Left cardiac atrium (tissue), 4 donors: ENCODE measurements around the gene SAMD1. TPM values are rescaled to one million over a fixed set of nuclear protein-coding genes. Genes with fewer than 3 reads are reported as not detected.
A peak's percentile ranks its signal among the peaks of the same experiment; 100 is the strongest.

Experiments used
- ATAC-seq, 2 donors: fragments of 200-7000 bp; cut with Tn5 transposase; one replicate each; pipeline ENCODE4 v1.9.1; 2020; ENCODE audit warnings: mild to moderate bottlenecking in 2 of 2, moderate library complexity in 2 of 2
- DNase-seq: peaks from one replicate; pipeline ENCODE4 v3.0.0-alpha.2; 2020
- intact Hi-C, 2 donors: fragments of 100-400 bp; cut with DNase I; formaldehyde crosslinking; loops; one replicate each; pipeline versions ENCODE4 v1.14.1 to v1.15.1; 2022 to 2023
- long read RNA-seq: library from polyadenylated mRNA; unstranded; transcript quantifications from one replicate; pipeline ENCODE4 v2.0.0, GENCODE V29; 2021
- total RNA-seq, 2 donors: library from RNA; stranded (reverse); fragmentation: NEBNext Ultra II Directional; extraction: Animal tissue kit (Norgen Biotek cat#: 25700); gene quantifications; one replicate each; pipeline ENCODE4 v1.2.1, GENCODE V29; 2021
- donor health status: DM: no; HTN: yes; CAD: no.
- donor health status: DM: no; HTN: yes; CAD: no; lungs with severe emphysema.
- donor health status: DM: yes; HTN: yes; CAD: no.
- donor health status: Dilated cardiomyopathy.

Gene SAMD1
- total RNA-seq: 10 to 100 TPM; 33.4 to 39.1 TPM
- long read RNA-seq, partial matches to known transcripts: 0 of 1 reads
- long read RNA-seq, other reads (novel, unspliced or antisense): 1 of 1 reads

DNA sequence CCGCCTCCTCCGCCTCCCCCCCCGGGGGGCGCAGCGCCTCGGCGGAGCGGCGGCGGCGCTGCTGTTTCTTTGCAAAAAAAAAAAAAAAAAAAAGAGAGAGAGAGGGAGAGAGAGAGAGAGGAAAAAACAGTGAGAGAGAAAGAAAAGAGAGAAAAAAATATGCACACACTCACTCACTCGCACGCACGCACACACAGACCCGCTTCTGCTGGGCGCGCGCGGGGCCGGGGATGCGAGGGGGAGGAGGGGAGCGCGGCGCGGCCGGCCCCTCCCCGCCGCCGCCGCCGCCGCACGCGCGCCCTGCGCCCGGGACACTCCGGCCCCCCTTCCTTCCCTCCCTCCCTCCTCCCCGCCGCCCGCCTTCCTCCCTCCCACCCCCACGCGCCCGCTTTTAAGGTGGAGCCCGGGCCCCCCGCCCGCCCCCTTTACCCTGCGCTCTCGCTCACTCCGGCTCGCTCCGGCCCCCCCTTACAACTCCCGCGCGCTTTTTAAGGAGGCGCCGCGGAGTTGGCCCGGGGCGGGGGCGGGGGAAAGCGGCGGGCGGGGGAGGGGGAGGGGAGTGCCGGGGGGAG, at the start of gene SAMD1:
Gene SAMD1, minus strand, starts transcription at position 243 of the 572 bp plus-strand sequence.
- DNase-seq (peak; percentile 95), ATAC-seq (peak; percentile 71 to 85)
- intact Hi-C loops: no loop called here

- intact Hi-C loops: loop anchor here in 1 of 2 donors (5.0 to 10.0 kb wide), 2 partner anchors 63 to 65 kb away; partner anchors contain the start of gene ADGRL1
- DNase-seq (no peak), ATAC-seq (no peak)
Measured at GRCh38 chr19:14139944-14140343, 49.4 kb upstream of the SAMD1 start.

DNA sequence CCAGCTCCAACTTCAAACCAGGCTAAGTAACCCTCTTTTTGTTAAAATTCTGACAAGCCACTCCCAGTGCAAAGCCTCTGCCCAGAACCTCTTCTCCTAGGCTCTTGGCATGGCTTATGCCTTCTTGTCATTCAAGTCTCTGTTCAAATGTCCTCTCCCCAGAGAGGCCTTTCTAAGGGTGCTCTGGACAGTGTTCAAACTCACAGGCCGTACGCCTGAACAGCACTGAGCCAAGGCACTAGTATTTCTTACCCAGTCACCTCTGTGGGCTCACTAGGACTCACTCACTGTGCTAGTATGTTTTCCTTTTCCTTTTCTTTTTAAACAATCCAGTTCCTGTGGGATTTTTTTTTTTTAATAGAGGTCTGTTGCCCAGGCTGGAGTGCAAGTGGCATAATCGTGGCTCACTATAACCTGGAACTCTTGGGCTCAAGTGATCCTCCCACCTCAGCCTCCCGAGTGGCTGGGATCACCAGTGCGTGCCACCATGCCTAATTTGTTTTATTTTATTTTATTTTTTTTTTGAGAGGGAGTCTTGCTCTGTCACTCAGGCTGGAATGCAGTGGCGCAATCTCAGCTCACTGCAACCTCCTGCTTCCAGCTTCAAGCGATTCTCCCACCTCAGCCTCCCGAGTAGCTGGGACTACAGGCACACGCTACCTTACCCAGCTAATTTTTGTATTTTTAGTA, 48.2 kb upstream of the SAMD1 start:
- intact Hi-C loops: loop anchor here in 1 of 2 donors (5.0 kb wide), 1 partner anchor 61 kb away; no protein-coding TSS in a partner anchor
- DNase-seq (no peak), ATAC-seq (no peak)

DNA sequence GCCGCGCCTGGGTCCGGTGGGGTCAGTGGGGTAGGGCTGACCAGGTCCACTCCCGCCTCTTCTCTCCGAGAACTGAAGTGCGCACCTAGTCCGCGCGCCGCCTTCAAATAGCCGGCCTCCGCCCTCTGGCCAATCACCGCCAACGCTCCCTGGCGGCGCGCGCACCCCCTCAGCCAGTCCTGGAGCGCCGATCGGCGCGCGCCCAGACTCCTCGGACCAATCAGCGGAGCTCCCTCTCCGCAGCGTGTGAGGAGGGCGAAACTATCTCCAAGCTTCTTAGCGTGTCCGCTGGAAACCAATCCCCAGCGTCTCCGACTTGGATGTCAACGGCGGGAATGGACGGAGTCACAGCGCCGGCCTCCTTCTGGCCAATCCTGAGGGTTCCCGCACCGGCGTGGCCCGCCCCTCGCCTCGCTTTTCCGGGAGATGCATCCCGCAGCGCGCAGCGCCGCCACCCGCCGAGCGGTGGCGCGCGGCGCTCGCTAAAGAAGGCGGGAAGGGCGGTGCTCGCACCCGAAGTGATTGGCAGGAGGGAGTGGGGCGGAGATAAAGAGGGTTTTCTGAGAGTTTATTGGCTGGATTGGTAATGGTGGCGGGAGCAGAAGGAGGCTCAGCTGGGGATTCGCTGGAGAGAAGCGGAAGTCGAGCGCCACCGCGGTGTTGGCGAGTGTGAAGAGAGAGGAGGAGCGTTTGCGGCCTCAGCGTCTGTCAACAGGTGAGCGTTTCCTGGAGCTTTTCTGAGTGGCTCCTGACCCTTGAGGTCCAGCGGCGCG, 46.1 kb upstream of the SAMD1 start, which contains the start of gene ASF1B:
Gene ASF1B, minus strand, starts transcription at position 81 of the 773 bp plus-strand sequence. CDS start 133 bp downstream, outside the sequence.
- intact Hi-C loops: loop anchor here in 1 of 2 donors (5.0 kb wide), 1 partner anchor 59 kb away; no protein-coding TSS in a partner anchor
- ATAC-seq (peak; percentile 94 to 96), DNase-seq (peak; percentile 99)

- no peak for DNase-seq
- ATAC-seq: no peak
- intact Hi-C loops: loop anchor here in 1 of 2 donors (5.0 kb wide), 1 partner anchor 59 kb away; no protein-coding TSS in a partner anchor
Measured at GRCh38 chr19:14135985-14136508, 45.5 kb upstream of the SAMD1 start.

DNA sequence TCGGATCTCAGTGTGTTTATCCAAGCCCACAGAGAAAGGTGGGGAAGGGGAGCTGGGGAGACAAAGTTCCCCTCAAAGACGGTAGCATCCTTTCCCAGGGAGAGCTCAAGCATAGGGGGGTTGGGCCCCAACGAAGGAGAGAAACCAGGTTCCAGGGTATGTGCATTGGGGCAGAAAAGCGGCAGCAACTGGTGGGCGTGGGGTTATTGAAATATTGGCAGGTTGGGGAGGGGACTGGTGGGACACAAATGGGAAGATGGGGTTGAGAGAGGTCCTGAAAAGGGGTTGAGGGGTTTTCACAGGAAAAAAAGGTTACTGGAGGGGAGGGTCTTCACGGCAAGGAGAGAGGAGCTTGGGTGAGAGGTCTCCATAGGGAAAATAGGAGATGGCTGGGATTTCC, 44.8 kb upstream of the SAMD1 start:
- DNase-seq (no peak), ATAC-seq (no peak)
- intact Hi-C loops: loop anchor here in 1 of 2 donors (5.0 kb wide), 1 partner anchor 58 kb away; no protein-coding TSS in a partner anchor

GRCh38 chr19:14127929-14128509, 37.5 kb upstream of the SAMD1 start:
- intact Hi-C loops: no loop called here
- no peak for DNase-seq
- ATAC-seq: peak; percentile 84 to 85

- peak; percentile 79 to 88 for ATAC-seq
- intact Hi-C loops: no loop called here
- DNase-seq: no peak
Measured at GRCh38 chr19:14127176-14127575, 36.6 kb upstream of the SAMD1 start.

DNA sequence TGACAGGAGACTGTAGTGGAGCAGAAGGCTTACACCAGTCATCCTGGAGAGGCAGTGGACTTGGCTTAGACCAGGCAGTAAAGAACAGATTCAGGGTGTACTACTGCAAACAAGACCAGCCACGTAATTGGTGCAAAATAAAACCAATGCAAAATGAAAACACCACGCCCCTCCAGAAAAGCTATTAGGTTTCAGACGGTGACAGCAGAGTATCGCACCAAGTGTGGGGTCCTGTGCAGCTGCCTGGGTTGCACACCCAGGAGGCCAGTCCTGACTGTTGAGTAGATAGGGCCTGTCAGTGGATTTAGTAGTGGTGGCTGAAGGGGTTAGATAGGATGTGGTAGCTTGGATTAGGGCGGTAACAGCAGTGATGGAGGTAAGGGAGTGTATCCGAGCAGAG, 32.4 kb upstream of the SAMD1 start:
- ATAC-seq (no peak), DNase-seq (no peak)
- intact Hi-C loops: no loop called here

- no peak for ATAC-seq
- no peak for DNase-seq
- intact Hi-C loops: no loop called here
Measured at GRCh38 chr19:14120497-14120780, 29.9 kb upstream of the SAMD1 start.

GRCh38 chr19:14119644-14120496, 29.3 kb upstream of the SAMD1 start:
- DNase-seq (no peak), ATAC-seq (no peak)
- intact Hi-C loops: loop anchor here in 1 of 2 donors (5.0 kb wide), 1 partner anchor 38 kb away; no protein-coding TSS in a partner anchor

GRCh38 chr19:14119146-14119545, 28.6 kb upstream of the SAMD1 start:
- no peak for ATAC-seq
- DNase-seq: no peak
- intact Hi-C loops: loop anchor here in 1 of 2 donors (5.0 kb wide), 1 partner anchor 37 kb away; no protein-coding TSS in a partner anchor

DNA sequence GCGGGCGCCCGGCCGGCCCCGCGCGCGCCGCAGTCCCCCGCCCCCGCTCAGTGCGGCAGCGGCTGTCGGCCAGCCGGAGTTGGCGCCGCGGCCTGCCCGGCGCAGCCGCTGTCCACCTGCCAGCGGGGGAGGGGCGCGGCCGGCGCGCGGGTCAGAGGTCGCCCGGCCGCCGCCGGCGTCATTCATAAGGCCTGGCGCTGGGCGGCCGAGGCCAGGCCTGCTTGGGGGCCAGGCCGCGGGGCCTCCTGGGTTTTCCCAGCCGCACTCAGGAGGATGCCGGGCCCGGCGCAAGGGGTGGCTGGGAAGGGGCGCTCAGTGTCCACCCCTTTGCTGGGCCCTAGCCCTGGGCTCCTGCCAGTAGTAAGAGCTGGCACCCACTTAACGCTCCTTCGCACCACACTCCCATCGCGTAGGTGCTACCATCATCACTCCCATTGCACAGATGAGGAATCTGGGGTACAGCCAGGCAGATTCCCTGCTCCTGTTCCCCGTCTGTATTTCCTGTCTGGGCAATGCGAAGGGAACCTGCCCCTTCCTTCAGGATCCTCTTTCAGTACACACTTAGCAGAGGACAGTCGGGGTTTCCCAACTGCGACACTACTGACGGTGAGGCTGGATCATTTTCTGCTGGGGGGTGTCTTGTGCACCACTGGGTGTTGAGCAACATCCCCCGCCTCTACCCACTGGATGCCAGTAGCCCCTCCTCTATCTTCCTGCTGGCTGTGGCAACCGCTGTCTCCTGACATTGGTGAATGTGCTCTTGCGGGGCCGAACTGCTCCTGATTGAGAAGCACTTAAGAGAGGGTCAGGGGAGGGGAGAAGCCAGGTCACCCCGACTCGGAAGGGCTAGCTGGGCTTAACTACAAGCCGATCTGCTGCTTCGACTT, 27.9 kb upstream of the SAMD1 start:
- ATAC-seq (peak; percentile 52 to 56), DNase-seq (peak; percentile 88)
- intact Hi-C loops: loop anchor here in 1 of 2 donors (5.0 kb wide), 1 partner anchor 36 kb away; no protein-coding TSS in a partner anchor

GRCh38 chr19:14117668-14118164, 27.2 kb upstream of the SAMD1 start, which contains the start of gene PRKACA:
Gene PRKACA (minus strand): TSS chr19:14117762. CDS start chr19:14117547, 215 bp downstream.
- intact Hi-C loops: loop anchor here in 1 of 2 donors (5.0 kb wide), 1 partner anchor 35 kb away; no protein-coding TSS in a partner anchor
- peak; percentile 84 to 93 for ATAC-seq
- peak; percentile 99 for DNase-seq

- ATAC-seq: no peak
Measured at GRCh38 chr19:14116918-14117578, 26.5 kb upstream of the SAMD1 start.

DNA sequence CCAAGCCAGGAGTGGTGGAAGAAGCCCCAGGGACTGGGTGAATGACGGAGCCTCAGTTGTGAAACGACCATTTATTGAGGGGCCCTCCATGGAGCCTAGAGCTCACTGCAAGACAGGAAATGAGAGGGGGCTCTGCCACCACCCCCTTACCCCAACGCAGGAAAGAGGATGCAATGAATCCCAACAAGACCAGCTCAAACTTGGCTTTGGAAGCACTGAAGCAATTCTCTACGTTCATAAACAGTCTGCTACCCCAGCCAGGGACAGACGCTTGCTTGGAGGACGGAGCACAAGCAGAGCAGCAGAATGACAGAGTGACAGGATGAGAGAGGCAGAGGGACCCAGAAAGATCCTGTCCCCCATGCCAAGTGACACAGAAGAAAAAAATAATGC, 26.0 kb upstream of the SAMD1 start:
- DNase-seq (no peak), ATAC-seq (no peak)
- intact Hi-C loops: loop anchor here in 1 of 2 donors (5.0 kb wide), 1 partner anchor 34 kb away; no protein-coding TSS in a partner anchor

More at GRCh38 chr19:14116918-14117578, 26.5 kb upstream of the SAMD1 start:
- intact Hi-C loops: loop anchor here in 1 of 2 donors (5.0 kb wide), 1 partner anchor 35 kb away; no protein-coding TSS in a partner anchor
- peak; percentile 55 for DNase-seq
